Measurements from ENCODE around the gene COL24A1. TPM values are rescaled to one million over a fixed set of nuclear protein-coding genes. Genes with fewer than 3 reads are reported as not detected.
A peak's percentile ranks its signal among the peaks of the same experiment; 100 is the strongest.

Gene COL24A1
- total and polyA plus RNA-seq, 2 donors (not counting 3 experiments of a cell fraction or from before 2014, with no cell fraction given), result 0.03 TPM; not detected in 1

GRCh38 chr1:85894651-85895050 is 261.9 kb downstream of the COL24A1 start:
- dilution Hi-C loops (cut with MboI; ENCODE audit: extremely low pct_ligation_motif_present, low sequenced_read_pairs), result no loop called here
- peak; percentile 18 for FAIRE-seq
- no TSS peak for BruUV-seq (replicated peaks)

More at GRCh38 chr1:85894651-85895050, 261.9 kb downstream of the COL24A1 start:
- Histone ChIP-seq H3K9me1 (replicated peaks; ENCODE audit: control insufficient read depth, extremely low read depth, insufficient read depth, low read length) (no peaks in the 10 kb centered on the region), H3K4me3 (replicated peaks in 1 of 3; ENCODE audit: insufficient read depth in 1 of 3, low read depth in 1 of 3, low read length in 3 of 3) (no peak overlapping the region), H3K27ac (ENCODE audit: insufficient read depth, low read depth, low read length) (no peak overlapping the region), H3K4me2 (ENCODE audit: insufficient read depth, low read length) (no peak overlapping the region), H2AFZ (ENCODE audit: low read depth, low read length) (no peak overlapping the region), H3K9ac (replicated peaks; ENCODE audit: extremely low read depth, insufficient read depth, low read length) (no peak overlapping the region), H3K9me3 (replicated peaks; ENCODE audit: control insufficient read depth, insufficient read depth, low read length) (no peaks in the 10 kb centered on the region), H3K27me3 (ENCODE audit: control insufficient read depth in 2 of 2, insufficient read depth in 2 of 2, low read length in 2 of 2) (peaks cover 0 to 3% of the 10 kb centered on the region in 2 experiments), H3K79me2 (ENCODE audit: control insufficient read depth, insufficient read depth, low read length) (no peaks in the 10 kb centered on the region), H3K4me1 (ENCODE audit: control insufficient read depth, extremely low read depth, insufficient read depth, low read length) (no peaks in the 10 kb centered on the region), H4K20me1 (replicated peaks; ENCODE audit: control insufficient read depth, extremely low read depth, insufficient read depth, low read length) (no peaks in the 10 kb centered on the region), H3K36me3 (ENCODE audit: control insufficient read depth in 2 of 2, extremely low read depth in 1 of 2, insufficient read depth in 2 of 2, low read length in 2 of 2) (no peaks in the 10 kb centered on the region)
- POLR2A ChIA-PET, result no interaction called here
- intact Hi-C loops (cut with micrococcal nuclease), result loop anchor here (5.0 kb wide), 1 partner anchor 123 kb away; no protein-coding TSS in a partner anchor
- TF ChIP-seq JUN (IDR thresholded peaks at IDR 0.05; ENCODE audit: borderline replicate concordance, insufficient read depth, insufficient read length, low read depth) (no peak), POLR2AphosphoS5 (IDR thresholded peaks at IDR 0.05; ENCODE audit: insufficient read depth, low read depth, low read length) (no peak), CTCF (IDR thresholded peaks at IDR 0.05; ENCODE audit: extremely low read depth in 1 of 2, insufficient read depth in 1 of 2, low read depth in 1 of 2, low read length in 2 of 2) (peak in 1 of 2 donors; percentile 42), MAX (IDR thresholded peaks at IDR 0.05; ENCODE audit: insufficient read depth, insufficient read length) (no peak), GATA2 (IDR thresholded peaks at IDR 0.05; ENCODE audit: insufficient read depth, insufficient read length, low read depth, low read length) (no peak), FOS (IDR thresholded peaks at IDR 0.05; ENCODE audit: borderline replicate concordance, insufficient read depth, low read length) (no peak), EZH2 (IDR thresholded peaks at IDR 0.05; ENCODE audit: borderline replicate concordance, low read depth, low read length, severe bottlenecking) (no peak), POLR2A (IDR thresholded peaks at IDR 0.05; ENCODE audit: low read depth, low read length) (no peak)
- CTCF ChIA-PET, result interaction anchor here (0.6 to 1.9 kb wide), 10 partner anchors 9 to 950 kb away, joined by 3 to 16 read pairs (median 5); no protein-coding TSS in a partner anchor
- DNase-seq (ENCODE audit: low read depth, low spot score), result peak; percentile 56

Data from endothelial cell of umbilical vein (primary cell).